HG03571 (cell line): ENCODE results near the gene MRPL21.
A peak's percentile ranks its signal among the peaks of the same experiment; 100 is the strongest.

Experiments used
- ATAC-seq: cut with Tn5 transposase; IDR thresholded peaks from one replicate; pipeline ENCODE4 v1.9.1; 2021; ENCODE audit not compliant: unreplicated experiment

The MRPL21 gene

GRCh38 chr11:68903288-68904247 lies at the start of gene MRPL21, which contains the start of gene IGHMBP2:
MRPL21 (minus strand) TSS chr11:68903832; CDS start chr11:68903810, 22 bp downstream.
IGHMBP2 (plus strand) TSS chr11:68903891; CDS start chr11:68903953, 62 bp downstream.
- ATAC-seq: peak; percentile 84

DNA sequence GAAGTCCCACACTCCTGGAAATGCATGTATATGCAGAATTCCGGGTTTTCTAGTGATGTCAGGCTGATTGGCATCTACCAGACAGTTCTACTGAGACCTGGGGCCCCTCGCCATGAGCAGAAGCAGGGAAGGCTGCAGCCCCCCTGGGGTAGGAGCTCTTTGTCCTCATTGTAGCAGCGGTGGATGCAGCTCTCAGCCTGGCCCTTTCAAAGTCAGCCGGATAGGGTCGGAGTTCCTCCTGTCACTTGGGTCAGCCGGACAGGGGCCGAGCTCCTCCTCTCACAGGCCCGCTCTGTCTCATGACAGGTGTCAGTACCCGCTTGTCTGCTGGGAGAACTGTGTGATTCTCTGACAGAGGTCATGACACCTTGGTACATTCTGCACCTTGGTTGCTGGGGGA lies 47.1 kb upstream of the MRPL21 start:
- ATAC-seq: no peak

- ATAC-seq: no peak
Observed at GRCh38 chr11:68950270-68950669, 46.6 kb upstream of the MRPL21 start.

GRCh38 chr11:68948935-68949334 lies 45.3 kb upstream of the MRPL21 start:
- ATAC-seq: no peak

GRCh38 chr11:68948496-68948895 lies 44.9 kb upstream of the MRPL21 start:
- no peak for ATAC-seq

- no peak for ATAC-seq
Observed at GRCh38 chr11:68947151-68947550, 43.5 kb upstream of the MRPL21 start.

DNA sequence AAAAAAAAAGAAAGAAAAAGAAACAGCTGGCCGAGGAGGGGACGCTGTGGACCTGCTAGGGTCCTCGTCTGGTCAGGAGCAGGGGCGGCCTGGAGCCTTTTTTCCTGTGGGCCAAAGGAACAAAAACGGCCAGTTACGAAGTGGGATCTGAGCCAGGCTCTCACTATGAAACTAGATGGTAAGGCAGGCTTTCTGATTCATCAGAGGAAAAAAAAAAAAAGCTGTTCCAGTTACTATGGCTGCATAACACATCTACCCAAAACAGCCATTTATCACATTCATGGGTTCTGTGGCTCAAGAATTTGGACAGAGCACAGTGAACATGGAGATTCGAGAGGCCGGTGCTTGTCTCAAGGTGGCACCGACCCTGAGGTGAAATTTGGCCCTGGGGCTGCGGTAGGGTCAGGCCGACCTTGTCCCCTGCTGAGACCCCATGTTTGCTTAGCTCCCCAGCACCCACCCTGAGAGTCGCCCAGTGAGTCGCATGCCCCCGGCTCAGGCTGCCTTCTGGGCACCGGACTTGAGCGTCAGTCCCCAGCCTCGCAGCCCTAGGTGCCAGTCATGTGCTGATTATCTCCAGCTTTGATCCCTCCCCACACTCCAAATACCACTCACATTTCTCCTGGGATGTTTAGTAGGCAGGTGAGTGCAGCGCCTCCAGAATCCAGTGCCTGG lies 42.9 kb upstream of the MRPL21 start:
- no peak for ATAC-seq

- ATAC-seq: no peak
Observed at GRCh38 chr11:68942751-68943271, 39.2 kb upstream of the MRPL21 start.

- no peak for ATAC-seq
Observed at GRCh38 chr11:68942095-68942620, 38.5 kb upstream of the MRPL21 start.

- ATAC-seq: no peak
Observed at GRCh38 chr11:68941324-68942094, 37.9 kb upstream of the MRPL21 start.

GRCh38 chr11:68940651-68941323 lies 37.2 kb upstream of the MRPL21 start:
- no peak for ATAC-seq

- ATAC-seq: no peak
Observed at GRCh38 chr11:68939583-68940555, 36.2 kb upstream of the MRPL21 start.

- no peak for ATAC-seq
Observed at GRCh38 chr11:68938816-68939582, 35.4 kb upstream of the MRPL21 start.

- no peak for ATAC-seq
Observed at GRCh38 chr11:68938088-68938487, 34.5 kb upstream of the MRPL21 start.

- no peak for ATAC-seq
Observed at GRCh38 chr11:68936676-68937620, 33.3 kb upstream of the MRPL21 start.

GRCh38 chr11:68936358-68936636 lies 32.7 kb upstream of the MRPL21 start:
- no peak for ATAC-seq
